Suppressor macrophage treated with lipopolysaccharide for 1 hour (primary cell): ENCODE results near the gene MSRB1.

Experiments used
- DNase-seq, 3 donors: peaks; one replicate each; pipeline ENCODE4 v3.0.0-alpha.2; 2020 to 2022

MSRB1 gene

DNA sequence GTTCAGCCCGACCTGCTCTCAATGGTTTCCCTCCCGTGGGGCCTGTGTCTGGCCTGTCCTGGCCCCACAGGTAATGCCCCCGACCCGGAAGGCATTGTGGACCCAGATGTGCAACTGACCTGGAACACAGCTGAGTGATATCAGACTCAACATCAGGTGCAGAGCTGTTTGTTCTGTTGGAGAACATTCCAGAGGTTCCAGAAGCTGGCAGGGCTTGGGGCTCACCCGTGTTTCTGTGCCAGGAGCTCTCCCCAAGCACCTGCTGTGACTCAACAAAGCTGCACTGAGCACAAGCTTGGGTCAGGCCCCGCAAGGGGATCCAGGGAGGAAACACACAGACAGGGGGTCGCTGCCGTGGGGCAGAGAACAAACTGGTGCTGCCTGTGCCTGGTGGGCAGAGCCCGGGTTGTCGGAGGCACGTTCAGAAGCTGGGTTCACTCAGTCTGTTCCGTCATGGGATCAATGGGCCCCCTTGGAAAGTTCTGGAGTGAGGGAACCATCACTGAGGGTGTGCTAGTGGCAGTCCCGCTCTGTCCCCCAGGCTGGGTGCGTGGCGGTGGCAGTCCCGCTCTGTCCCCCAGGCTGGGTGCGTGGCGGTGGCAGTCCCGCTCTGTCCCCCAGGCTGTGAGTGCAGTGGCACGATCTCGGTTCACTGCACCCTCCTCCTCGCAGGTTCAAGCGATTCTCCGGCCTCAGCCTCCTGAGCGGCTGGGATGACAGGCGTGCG is 46.9 kb downstream of the MSRB1 start:
- DNase-seq: no peak

GRCh38 chr16:1895068-1895467 is 47.9 kb downstream of the MSRB1 start:
- DNase-seq: no peak

GRCh38 chr16:1890708-1891050 is 52.3 kb downstream of the MSRB1 start:
- DNase-seq: no peak

GRCh38 chr16:1890024-1890707 is 52.8 kb downstream of the MSRB1 start:
- DNase-seq: no peak
